SU-DHL-6 (cell line): Measurements from ENCODE around the gene AATK.

Source experiments
- H2AFZ ChIP-seq: fragments of 200-600 bp; sonication (generic); 2 replicates; pipeline ENCODE4 v1.6.1; 2014; ENCODE audit warnings: low read depth, mild to moderate bottlenecking, moderate library complexity, mixed read lengths, antibody characterized with exemption, low read length; ENCODE audit not compliant: severe bottlenecking
- H3F3A ChIP-seq: fragments of 200-600 bp; shearing (Covaris generic); 2 replicates; pipeline ENCODE4 v1.6.0; 2016; ENCODE audit warnings: antibody characterized with exemption, mild to moderate bottlenecking; ENCODE audit not compliant: insufficient read depth
- H3K27ac ChIP-seq: fragments of 200-600 bp; sonication (generic); 2 replicates; pipeline ENCODE4 v1.5.1; 2016; ENCODE audit warnings: low read depth, mild to moderate bottlenecking, low read length, moderate library complexity, mixed read lengths
- H3K27me3 ChIP-seq: fragments of 200-600 bp; sonication (generic), shearing (Covaris generic); 2 replicates; pipeline ENCODE4 v1.6.0; 2014; ENCODE audit warnings: mild to moderate bottlenecking, low read length
- H3K36me3 ChIP-seq: fragments of 200-600 bp; sonication (generic); 2 replicates; pipeline ENCODE4 v1.6.1; 2014; ENCODE audit warnings: mild to moderate bottlenecking, low read length, mixed read lengths
- H3K4me2 ChIP-seq: fragments of 300-600, 200-600 bp; shearing (Covaris generic), sonication (generic); 2 replicates; pipeline ENCODE4 v1.6.0; 2014; ENCODE audit warnings: low read length, low read depth, mild to moderate bottlenecking; ENCODE audit not compliant: poor library complexity, severe bottlenecking
- H3K4me3 ChIP-seq: fragments of 200-600 bp; sonication (generic); 2 replicates; pipeline ENCODE4 v1.5.1; 2014; ENCODE audit warnings: antibody characterized with exemption, low read length, mild to moderate bottlenecking, mixed read lengths; ENCODE audit not compliant: insufficient read depth, poor library complexity, severe bottlenecking
- H3K79me2 ChIP-seq: fragments of 200-600 bp; sonication (generic); 2 replicates; pipeline ENCODE4 v1.6.1; 2014; ENCODE audit warnings: mild to moderate bottlenecking, low read length, moderate library complexity; ENCODE audit not compliant: insufficient read depth
- H3K9ac ChIP-seq: fragments of 200-600 bp; sonication (generic); 2 replicates; pipeline ENCODE4 v1.7.0; 2014; ENCODE audit warnings: mild to moderate bottlenecking, low read length
- H3K9me2 ChIP-seq: fragments of 200-600 bp; sonication (generic); replicated peaks from 2 replicates; pipeline ENCODE4 v1.6.1; 2014; ENCODE audit warnings: low read length; ENCODE audit not compliant: insufficient read depth
- H3K9me3 ChIP-seq: fragments of 200-600 bp; sonication (generic); 2 replicates; pipeline ENCODE4 v1.6.1; 2014; ENCODE audit warnings: low read length, mixed read lengths; ENCODE audit not compliant: insufficient read depth
- H4K20me1 ChIP-seq: fragments of 200-600 bp; sonication (generic); 2 replicates; pipeline ENCODE4 v1.6.1; 2014; ENCODE audit warnings: low read depth, mild to moderate bottlenecking, antibody characterized with exemption, low read length, moderate library complexity, mixed read lengths
- CTCF ChIP-seq: fragments of 200-600 bp; sonication (generic); IDR thresholded peaks from one replicate; pipeline ENCODE4 v1.5.1; 2017; ENCODE audit warnings: antibody characterized with exemption, mild to moderate bottlenecking, low read length, moderate library complexity; ENCODE audit not compliant: insufficient read depth, poor library complexity, severe bottlenecking
- EZH2phosphoT487 ChIP-seq: fragments of 200-600 bp; sonication (generic), shearing (Covaris generic); conservative IDR thresholded peaks from 2 replicates; pipeline ENCODE4 v1.6.1; 2018; ENCODE audit warnings: mild to moderate bottlenecking, antibody characterized with exemption, low read length, moderate library complexity, mixed read lengths

AATK gene

DNA sequence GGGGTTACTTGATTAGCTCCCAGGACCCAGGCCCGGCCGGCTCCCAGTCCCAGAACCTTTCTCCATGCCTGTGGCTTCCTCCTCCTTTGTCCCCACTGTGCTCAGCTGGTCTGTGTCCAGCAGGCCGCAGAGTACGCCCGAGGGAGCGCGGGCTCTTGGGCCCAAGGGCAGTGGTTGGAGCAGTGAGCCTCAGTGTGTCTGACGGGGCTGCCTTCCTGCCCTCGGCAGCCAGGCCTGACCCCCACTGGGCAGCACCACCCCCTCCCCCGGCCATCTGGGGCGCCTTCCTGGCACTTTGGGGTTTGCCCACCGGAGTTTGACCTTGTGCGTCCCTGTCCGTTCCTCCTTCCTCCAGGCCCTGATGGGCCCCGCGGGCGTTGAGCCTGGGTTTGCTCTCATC lies 63.2 kb downstream of the AATK start:
- Histone ChIP-seq H3F3A (no peaks in the 10 kb centered on the region), H3K9me2 (no peaks in the 10 kb centered on the region), H3K9me3 (no peaks in the 10 kb centered on the region), H3K27me3 (no peaks in the 10 kb centered on the region), H3K79me2 (no peaks in the 10 kb centered on the region), H3K36me3 (no peaks in the 10 kb centered on the region), H3K4me3 (no peak overlapping the region), H2AFZ (no peak overlapping the region), H3K27ac (no peak overlapping the region), H4K20me1 (no peaks in the 10 kb centered on the region), H3K4me2 (no peak overlapping the region), H3K9ac (no peak overlapping the region)
- TF ChIP-seq EZH2phosphoT487, result no peak
- no peak for TF ChIP-seq CTCF

GRCh38 chr17:81102352-81102751 lies 63.7 kb downstream of the AATK start:
- Histone ChIP-seq H3K4me3 (no peak overlapping the region), H3K27me3 (no peaks in the 10 kb centered on the region), H3K9me3 (no peaks in the 10 kb centered on the region), H3K79me2 (no peaks in the 10 kb centered on the region), H3K9me2 (no peaks in the 10 kb centered on the region), H3K36me3 (no peaks in the 10 kb centered on the region), H3K9ac (no peak overlapping the region), H4K20me1 (no peaks in the 10 kb centered on the region), H2AFZ (no peak overlapping the region), H3F3A (no peaks in the 10 kb centered on the region), H3K4me2 (no peak overlapping the region), H3K27ac (no peak overlapping the region)
- no peak for TF ChIP-seq CTCF
- TF ChIP-seq EZH2phosphoT487, result no peak

GRCh38 chr17:81101614-81102306 lies 64.3 kb downstream of the AATK start:
- H3K4me3 ChIP-seq, result no peak overlapping the region
- H3K9ac ChIP-seq, result no peak overlapping the region
- no peaks in the 10 kb centered on the region for H3K9me2 ChIP-seq
- no peaks in the 10 kb centered on the region for H3K27me3 ChIP-seq
- H3K36me3 ChIP-seq, result no peaks in the 10 kb centered on the region
- no peaks in the 10 kb centered on the region for H4K20me1 ChIP-seq
- H3K4me2 ChIP-seq, result no peak overlapping the region
- H3F3A ChIP-seq, result no peaks in the 10 kb centered on the region
- H2AFZ ChIP-seq, result no peak overlapping the region
- peak; percentile 99 for TF ChIP-seq CTCF
- no peak for TF ChIP-seq EZH2phosphoT487
- no peak overlapping the region for H3K27ac ChIP-seq
- no peaks in the 10 kb centered on the region for H3K9me3 ChIP-seq
- H3K79me2 ChIP-seq, result no peaks in the 10 kb centered on the region
